Immature natural killer cell (primary cell): ENCODE results near the gene TMEM273. TPM values are rescaled to one million over a fixed set of nuclear protein-coding genes. Genes with fewer than 3 reads are reported as not detected.

Experiments
- DNase-seq, 3 donors: peaks; one replicate each; pipeline ENCODE4 v3.0.0; 2022; ENCODE audit warnings: mixed read lengths in 1 of 3
- H3K27ac Mint-ChIP-seq, 6 donors: one replicate each; pipeline ENCODE4 v1.8.0; 2020; ENCODE audit warnings: mixed read lengths in 6 of 6, mild to moderate bottlenecking in 5 of 6, inconsistent platforms in 4 of 6, moderate library complexity in 3 of 6
- H3K27me3 Mint-ChIP-seq, 3 donors: one replicate each; pipeline ENCODE4 v1.8.0; 2020 to 2021; ENCODE audit warnings: low read depth in 3 of 3, mild to moderate bottlenecking in 3 of 3, mixed read lengths in 3 of 3, moderate library complexity in 3 of 3, inconsistent platforms in 1 of 3
- H3K36me3 Mint-ChIP-seq, 3 donors: one replicate each; pipeline ENCODE4 v1.8.0; 2020; ENCODE audit warnings: mixed read lengths in 3 of 3, inconsistent platforms in 2 of 3, mild to moderate bottlenecking in 2 of 3
- H3K4me1 Mint-ChIP-seq, 2 donors: one replicate each; pipeline ENCODE4 v1.8.0; 2020; ENCODE audit warnings: inconsistent platforms in 2 of 2, mild to moderate bottlenecking in 2 of 2, mixed read lengths in 2 of 2, moderate library complexity in 1 of 2
- H3K4me3 Mint-ChIP-seq, 5 donors: one replicate each; pipeline ENCODE4 v1.8.0; 2020; ENCODE audit warnings: mild to moderate bottlenecking in 5 of 5, mixed read lengths in 5 of 5, inconsistent platforms in 3 of 5, moderate library complexity in 3 of 5
- H3K9me3 Mint-ChIP-seq, 6 donors: one replicate each; pipeline ENCODE4 v1.8.0; 2020; ENCODE audit warnings: mild to moderate bottlenecking in 6 of 6, mixed read lengths in 6 of 6, inconsistent platforms in 4 of 6, moderate library complexity in 3 of 6
- polyA plus RNA-seq, 3 donors: library from polyadenylated mRNA; unstranded; fragments of 300-500 nt; fragmentation: Illumina TruSeq; gene quantifications; one replicate each; pipeline ENCODE4 v1.2.3, GENCODE V29; 2021

TMEM273 gene
- polyA plus RNA-seq, 3 donors from 2014 or later, result 23.4 to 114 (median 47.0) TPM

- peaks cover 40 to 42% of the 10 kb centered on the region in 2 donors for H3K4me1 Mint-ChIP-seq
- H3K27me3 Mint-ChIP-seq, result peaks cover 2 to 7% (median 4%) of the 10 kb centered on the region in 3 donors
- peak in 2 of 3 donors; percentile 21 to 42 for DNase-seq
- H3K9me3 Mint-ChIP-seq, result no peaks in the 10 kb centered on the region
- peaks cover 3 to 6% (median 5%) of the 10 kb centered on the region in 3 donors for H3K36me3 Mint-ChIP-seq
- H3K27ac Mint-ChIP-seq, result peak overlapping the region; percentile 87 to 98 (median 94)
- peak overlapping the region; percentile 44 to 87 (median 76) for H3K4me3 Mint-ChIP-seq
Observed at GRCh38 chr10:49194212-49194920, 6.2 kb upstream of the TMEM273 start.

- DNase-seq, result no peak
- H3K27me3 Mint-ChIP-seq, result peaks cover 2 to 4% (median 4%) of the 10 kb centered on the region in 3 donors
- peaks cover 0 to 5% (median 1%) of the 10 kb centered on the region in 3 donors for H3K36me3 Mint-ChIP-seq
- peak overlapping the region; percentile 37 to 98 (median 89) for H3K27ac Mint-ChIP-seq
- peak overlapping the region in 4 of 5 donors; percentile 74 to 93 (median 84) for H3K4me3 Mint-ChIP-seq
- no peaks in the 10 kb centered on the region for H3K9me3 Mint-ChIP-seq
- peaks cover 70 to 72% of the 10 kb centered on the region in 2 donors for H3K4me1 Mint-ChIP-seq
Observed at GRCh38 chr10:49191349-49191748, 3.2 kb upstream of the TMEM273 start.

GRCh38 chr10:49189422-49189821 lies 1.2 kb upstream of the TMEM273 start:
- H3K4me3 Mint-ChIP-seq, result peak overlapping the region; percentile 65 to 93 (median 85)
- no peak for DNase-seq
- H3K27me3 Mint-ChIP-seq, result peaks cover 2 to 4% (median 4%) of the 10 kb centered on the region in 3 donors
- H3K36me3 Mint-ChIP-seq, result peaks cover 0 to 2% (median 0%) of the 10 kb centered on the region in 3 donors
- peak overlapping the region; percentile 77 to 98 (median 90) for H3K27ac Mint-ChIP-seq
- H3K9me3 Mint-ChIP-seq, result peaks cover 0 to 2% (median 0%) of the 10 kb centered on the region in 6 donors
- H3K4me1 Mint-ChIP-seq, result peaks cover 79 to 83% of the 10 kb centered on the region in 2 donors

- H3K4me3 Mint-ChIP-seq, result peak overlapping the region; percentile 68 to 93 (median 85)
- H3K9me3 Mint-ChIP-seq, result peaks cover 0 to 2% (median 0%) of the 10 kb centered on the region in 6 donors
- H3K27ac Mint-ChIP-seq, result peak overlapping the region; percentile 77 to 98 (median 88)
- H3K4me1 Mint-ChIP-seq, result peaks cover 90 to 92% of the 10 kb centered on the region in 2 donors
- no peak for DNase-seq
- peaks cover 4 to 6% (median 4%) of the 10 kb centered on the region in 3 donors for H3K27me3 Mint-ChIP-seq
- H3K36me3 Mint-ChIP-seq, result no peaks in the 10 kb centered on the region
Observed at GRCh38 chr10:49187044-49187484, 1.1 kb downstream of the TMEM273 start.

GRCh38 chr10:49186613-49187012 lies 1.6 kb downstream of the TMEM273 start:
- no peak for DNase-seq
- H3K9me3 Mint-ChIP-seq, result peaks cover 0 to 2% (median 0%) of the 10 kb centered on the region in 6 donors
- peaks cover 4 to 6% (median 4%) of the 10 kb centered on the region in 3 donors for H3K27me3 Mint-ChIP-seq
- peak overlapping the region in 5 of 6 donors; percentile 77 to 98 (median 86) for H3K27ac Mint-ChIP-seq
- peak overlapping the region; percentile 68 to 93 (median 85) for H3K4me3 Mint-ChIP-seq
- no peaks in the 10 kb centered on the region for H3K36me3 Mint-ChIP-seq
- H3K4me1 Mint-ChIP-seq, result peaks cover 94 to 97% of the 10 kb centered on the region in 2 donors

GRCh38 chr10:49185213-49185612 lies 3.0 kb downstream of the TMEM273 start:
- Mint-ChIP-seq H3K9me3 (peaks cover 0 to 2% (median 0%) of the 10 kb centered on the region in 6 donors), H3K27me3 (peaks cover 0 to 4% (median 3%) of the 10 kb centered on the region in 3 donors), H3K27ac (peak overlapping the region; percentile 14 to 98 (median 82)), H3K4me1 (peaks cover 95 to 100% of the 10 kb centered on the region in 2 donors), H3K36me3 (peaks cover 0 to 6% (median 0%) of the 10 kb centered on the region in 3 donors), H3K4me3 (peak overlapping the region; percentile 12 to 93 (median 55))
- DNase-seq, result no peak

GRCh38 chr10:49184642-49185111 lies 3.5 kb downstream of the TMEM273 start:
- Mint-ChIP-seq H3K4me3 (peak overlapping the region; percentile 67 to 93 (median 83)), H3K4me1 (peaks cover 94 to 98% of the 10 kb centered on the region in 2 donors), H3K27me3 (peaks cover 0 to 3% (median 0%) of the 10 kb centered on the region in 3 donors), H3K36me3 (peaks cover 0 to 7% (median 0%) of the 10 kb centered on the region in 3 donors), H3K9me3 (peaks cover 0 to 2% (median 0%) of the 10 kb centered on the region in 6 donors), H3K27ac (peak overlapping the region; percentile 51 to 86 (median 80))
- no peak for DNase-seq

- Mint-ChIP-seq H3K36me3 (peaks cover 0 to 7% (median 0%) of the 10 kb centered on the region in 3 donors), H3K9me3 (peaks cover 0 to 2% (median 0%) of the 10 kb centered on the region in 6 donors), H3K27ac (peak overlapping the region; percentile 51 to 86 (median 82)), H3K27me3 (peaks cover 0 to 3% (median 0%) of the 10 kb centered on the region in 3 donors), H3K4me3 (peak overlapping the region; percentile 67 to 93 (median 83)), H3K4me1 (peaks cover 88 to 92% of the 10 kb centered on the region in 2 donors)
- peak; percentile 38 to 53 (median 49) for DNase-seq
Observed at GRCh38 chr10:49183596-49184542, 4.3 kb downstream of the TMEM273 start.

GRCh38 chr10:49182776-49183175 lies 5.4 kb downstream of the TMEM273 start:
- Mint-ChIP-seq H3K27ac (peak overlapping the region in 4 of 6 donors; percentile 62 to 78 (median 75)), H3K4me1 (peaks cover 87 to 92% of the 10 kb centered on the region in 2 donors), H3K4me3 (peak overlapping the region in 4 of 5 donors; percentile 13 to 70 (median 48)), H3K9me3 (peaks cover 0 to 2% (median 0%) of the 10 kb centered on the region in 6 donors), H3K36me3 (peaks cover 0 to 7% (median 0%) of the 10 kb centered on the region in 3 donors), H3K27me3 (peaks cover 0 to 3% (median 0%) of the 10 kb centered on the region in 3 donors)
- no peak for DNase-seq

- peaks cover 0 to 7% (median 4%) of the 10 kb centered on the region in 3 donors for H3K36me3 Mint-ChIP-seq
- H3K4me1 Mint-ChIP-seq, result peaks cover 75 to 87% of the 10 kb centered on the region in 2 donors
- H3K27ac Mint-ChIP-seq, result peak overlapping the region; percentile 37 to 94 (median 78)
- no peak for DNase-seq
- H3K9me3 Mint-ChIP-seq, result no peaks in the 10 kb centered on the region
- H3K4me3 Mint-ChIP-seq, result peak overlapping the region in 3 of 5 donors; percentile 26 to 79 (median 51)
- peaks cover 0 to 3% (median 0%) of the 10 kb centered on the region in 3 donors for H3K27me3 Mint-ChIP-seq
Observed at GRCh38 chr10:49180444-49180860, 7.7 kb downstream of the TMEM273 start.

GRCh38 chr10:49179699-49180443 lies 8.3 kb downstream of the TMEM273 start:
- Mint-ChIP-seq H3K4me3 (peak overlapping the region in 3 of 5 donors; percentile 26 to 79 (median 51)), H3K9me3 (no peaks in the 10 kb centered on the region), H3K36me3 (peaks cover 0 to 7% (median 4%) of the 10 kb centered on the region in 3 donors), H3K4me1 (peaks cover 74 to 84% of the 10 kb centered on the region in 2 donors), H3K27me3 (peaks cover 0 to 6% (median 0%) of the 10 kb centered on the region in 3 donors), H3K27ac (peak overlapping the region; percentile 37 to 94 (median 78))
- DNase-seq, result no peak
